HG02571 (cell line): ENCODE measurements around the gene FRMD4A.

ENCODE experiments used
- ATAC-seq: cut with Tn5 transposase; IDR thresholded peaks from one replicate; pipeline ENCODE4 v1.9.1; 2021; ENCODE audit warnings: mild to moderate bottlenecking, moderate library complexity; ENCODE audit not compliant: unreplicated experiment

FRMD4A gene

DNA sequence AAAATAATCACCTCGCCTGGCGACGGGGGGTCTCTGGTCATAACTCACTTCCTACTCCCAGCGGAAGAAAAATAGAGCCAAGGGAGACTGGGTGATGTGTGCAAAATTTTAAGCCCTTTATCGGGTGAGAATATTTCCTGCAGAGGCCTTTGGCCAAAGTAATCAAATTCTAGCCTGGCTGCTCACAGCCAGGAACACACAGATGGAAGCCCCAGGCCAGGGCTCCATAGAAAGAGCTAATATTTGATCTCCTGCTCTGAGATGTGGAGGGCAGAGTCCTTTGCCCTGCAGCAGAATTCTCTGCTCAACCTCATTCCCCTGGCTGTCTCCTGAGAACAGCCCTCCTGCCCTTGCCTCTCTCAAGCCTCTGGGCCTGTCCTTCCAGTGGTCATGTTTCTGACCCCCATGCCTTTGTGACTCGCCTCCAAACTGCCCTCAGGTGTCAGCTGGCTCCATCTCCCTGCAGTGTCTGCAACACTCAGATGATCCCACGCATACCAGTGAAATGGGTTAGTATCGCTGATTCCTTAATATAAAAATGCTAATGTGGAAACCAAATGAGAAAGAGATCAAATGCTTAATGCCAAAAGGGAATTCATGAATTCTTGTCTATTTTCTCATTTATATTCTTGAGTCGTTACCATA, 34.5 kb downstream of the FRMD4A start:
- ATAC-seq: no peak

DNA sequence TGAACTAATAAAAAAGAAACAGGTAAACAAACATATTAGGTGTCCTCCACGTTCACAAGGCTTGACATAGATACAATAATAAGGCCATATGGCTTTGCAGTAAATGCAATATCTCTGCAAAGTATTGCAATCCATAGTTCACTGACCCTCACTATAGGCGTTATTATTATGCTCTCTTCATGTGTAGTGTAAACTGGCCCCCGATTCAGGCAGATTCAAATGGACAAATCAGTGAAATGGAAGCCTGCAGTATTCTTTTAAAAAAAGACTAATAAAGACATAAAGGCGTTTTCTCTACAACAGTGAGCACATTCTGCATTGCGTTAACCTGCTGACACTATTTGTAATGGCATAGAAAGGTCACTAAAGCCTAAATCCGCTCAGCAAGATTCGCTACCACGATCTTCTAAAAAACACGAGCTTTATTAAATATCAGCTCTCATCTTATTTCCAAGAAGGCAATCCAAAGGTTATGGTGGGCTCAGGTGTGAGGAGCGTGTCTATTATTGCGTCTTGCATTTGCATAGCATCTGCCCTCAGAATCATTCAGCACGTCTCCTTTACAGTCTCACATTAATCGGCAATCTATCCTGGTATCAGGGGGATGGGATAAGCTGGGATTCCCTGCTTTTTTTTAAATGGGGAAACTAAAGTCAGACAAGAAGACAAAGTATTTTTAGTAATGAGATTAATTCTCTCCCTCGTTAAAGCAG, 36.2 kb downstream of the FRMD4A start:
- ATAC-seq: no peak

DNA sequence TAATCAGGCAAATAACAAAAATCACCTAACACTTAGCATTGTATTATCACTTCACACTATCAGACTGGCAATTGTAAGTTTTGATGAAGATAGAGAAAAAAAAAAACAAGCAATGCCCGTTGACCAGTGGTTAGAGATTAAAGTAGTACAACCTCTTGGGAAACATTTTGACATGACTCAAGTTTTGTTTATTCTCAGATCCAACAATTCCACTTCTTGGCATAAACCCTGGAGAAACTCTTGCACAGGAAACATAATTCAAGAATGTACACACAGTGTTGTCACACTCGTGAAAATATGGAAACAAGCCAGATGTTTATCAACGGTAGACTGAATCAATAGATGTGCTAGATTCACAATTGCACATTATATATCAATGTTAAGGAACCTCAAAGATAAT, 37.2 kb downstream of the FRMD4A start:
- ATAC-seq: no peak

DNA sequence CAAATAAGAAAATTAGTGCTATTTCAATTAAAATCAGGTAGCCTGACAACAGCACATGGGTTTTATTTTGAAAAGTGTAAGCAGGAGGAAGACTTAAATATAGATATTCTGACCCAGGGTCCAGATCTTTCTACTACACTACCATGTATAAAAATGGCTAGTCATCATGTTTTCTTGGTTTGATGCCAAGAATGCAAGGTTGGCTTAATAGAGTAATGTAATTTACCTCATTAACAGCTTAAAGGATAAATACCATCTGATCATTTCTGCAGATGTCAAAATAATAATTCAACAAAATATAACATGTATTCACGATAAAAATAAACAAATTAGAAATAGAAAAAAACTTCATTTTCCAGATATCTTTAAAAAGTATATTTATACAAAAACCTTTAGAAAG, 39.4 kb downstream of the FRMD4A start:
- ATAC-seq: no peak

DNA sequence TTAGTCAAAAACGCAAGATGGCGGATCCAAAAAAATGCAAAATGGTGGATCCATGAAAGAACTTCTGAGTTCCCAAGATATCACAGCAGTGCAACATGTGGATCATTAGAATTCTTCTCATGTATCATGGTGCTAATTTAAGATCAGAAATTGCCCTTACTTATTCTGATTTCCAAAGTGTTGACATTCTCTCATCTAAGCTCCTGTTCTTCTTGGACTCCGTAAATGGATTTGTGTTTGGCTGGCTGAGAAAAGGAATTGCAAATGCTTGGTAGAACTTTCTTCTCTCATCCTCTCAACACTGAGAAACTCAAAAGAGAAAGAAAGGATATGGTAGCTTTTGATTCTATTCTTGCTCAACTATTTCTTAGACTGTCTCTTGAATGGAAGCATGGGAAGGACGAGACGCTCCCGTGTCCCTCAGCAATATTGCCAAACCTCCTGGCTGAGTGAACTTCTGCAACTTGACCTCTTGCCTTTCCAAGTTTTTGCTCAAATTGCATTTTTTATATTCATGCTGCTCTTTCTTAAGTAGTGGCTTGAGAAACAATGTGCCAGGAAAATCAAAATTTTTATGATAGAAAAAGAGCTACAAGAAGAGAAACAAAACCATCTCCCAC, 44.7 kb downstream of the FRMD4A start:
- no peak for ATAC-seq

DNA sequence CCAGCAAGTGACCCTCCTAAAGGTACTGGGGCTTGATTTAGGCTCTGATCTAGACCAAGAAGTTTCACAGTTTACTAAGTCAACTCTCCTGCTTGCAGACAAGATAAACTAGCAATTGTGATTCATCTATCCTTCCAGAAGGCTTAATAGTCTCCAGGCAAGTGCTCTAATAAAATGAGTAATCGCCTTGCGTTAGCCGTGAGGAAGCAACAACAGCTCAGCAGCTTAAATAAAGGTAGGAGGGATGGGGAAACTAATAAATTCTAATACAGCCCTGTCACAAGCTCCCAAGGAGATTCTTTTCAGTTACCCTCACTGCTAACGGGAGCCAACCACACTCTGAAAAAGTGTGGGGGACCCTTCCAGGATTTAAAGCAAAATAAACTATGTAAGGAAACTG, 48.4 kb downstream of the FRMD4A start:
- no peak for ATAC-seq

DNA sequence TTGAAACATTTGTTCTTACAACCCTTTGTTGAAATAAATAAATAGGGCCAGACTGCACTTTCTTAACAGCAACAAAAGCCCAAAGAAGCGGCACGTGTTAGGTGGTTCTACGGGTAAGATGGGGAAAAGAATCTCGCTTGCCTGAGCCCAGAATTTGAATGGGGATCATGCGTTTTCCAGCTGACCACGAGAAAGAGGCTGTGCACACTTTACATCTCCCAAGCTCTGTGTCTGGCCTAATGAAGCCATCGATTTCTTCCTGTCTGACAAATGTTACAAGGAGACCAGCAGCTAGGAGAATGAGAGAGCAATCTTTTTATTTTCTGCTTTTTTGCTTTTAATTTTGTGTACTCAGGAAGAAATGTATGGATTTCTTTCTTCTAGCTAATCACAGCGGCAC, 52.2 kb downstream of the FRMD4A start:
- ATAC-seq: no peak

DNA sequence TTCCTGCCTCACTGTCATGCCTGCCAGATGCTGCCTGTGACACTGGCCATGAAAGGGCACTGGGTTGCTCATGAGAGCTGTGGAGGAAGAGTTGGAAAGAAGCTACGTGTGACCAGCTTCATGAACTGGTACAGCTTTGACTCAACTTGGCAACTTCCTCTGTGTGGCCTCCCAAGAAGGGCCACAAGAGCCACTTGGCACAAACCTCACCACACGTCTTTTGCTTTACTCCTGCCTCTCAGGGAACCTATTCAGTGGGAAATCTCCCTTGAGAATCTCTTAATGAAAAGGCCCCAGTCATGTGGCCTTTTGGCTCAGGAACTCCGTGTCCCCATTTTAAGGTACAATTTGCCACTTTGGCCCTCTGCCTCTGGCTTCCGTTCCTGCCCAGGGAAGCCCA, 54.5 kb downstream of the FRMD4A start:
- no peak for ATAC-seq

DNA sequence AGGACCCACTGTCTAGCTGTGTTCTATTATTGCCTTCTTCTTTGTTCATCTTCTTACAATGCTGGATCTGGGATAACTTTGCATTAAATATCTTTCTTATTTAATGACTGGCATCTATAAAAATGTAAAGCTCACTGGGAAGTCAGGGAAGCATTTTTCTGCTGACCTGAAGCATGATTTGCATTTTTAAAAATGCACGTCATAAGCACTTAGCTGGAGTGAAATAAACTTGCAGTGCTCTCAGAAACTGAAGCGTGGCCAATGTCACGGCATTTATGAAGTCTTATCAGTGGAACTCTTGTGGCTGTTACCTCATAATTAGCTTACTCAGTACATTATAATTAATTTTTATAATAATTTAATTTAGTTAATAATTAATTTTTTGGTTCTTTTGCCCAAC, 59.1 kb downstream of the FRMD4A start:
- no peak for ATAC-seq

DNA sequence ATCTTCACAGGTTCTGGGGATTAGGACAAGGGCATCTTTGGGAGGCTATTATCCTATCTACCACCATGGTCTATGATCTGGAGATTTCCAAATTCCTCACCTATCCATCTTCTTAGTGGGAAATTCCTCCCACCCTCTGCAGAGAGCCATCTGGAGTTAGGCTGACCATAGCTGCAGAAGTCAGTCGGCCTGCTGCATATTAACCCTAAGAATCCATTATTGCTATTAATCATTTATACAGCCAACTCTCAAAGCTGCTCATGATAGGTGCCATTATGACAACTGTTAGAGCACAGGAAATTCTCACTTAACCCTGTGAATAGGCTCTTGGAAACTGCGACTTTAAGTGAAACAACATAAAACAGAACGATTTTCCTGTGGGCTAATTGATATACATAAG, 60.4 kb downstream of the FRMD4A start:
- ATAC-seq: no peak

DNA sequence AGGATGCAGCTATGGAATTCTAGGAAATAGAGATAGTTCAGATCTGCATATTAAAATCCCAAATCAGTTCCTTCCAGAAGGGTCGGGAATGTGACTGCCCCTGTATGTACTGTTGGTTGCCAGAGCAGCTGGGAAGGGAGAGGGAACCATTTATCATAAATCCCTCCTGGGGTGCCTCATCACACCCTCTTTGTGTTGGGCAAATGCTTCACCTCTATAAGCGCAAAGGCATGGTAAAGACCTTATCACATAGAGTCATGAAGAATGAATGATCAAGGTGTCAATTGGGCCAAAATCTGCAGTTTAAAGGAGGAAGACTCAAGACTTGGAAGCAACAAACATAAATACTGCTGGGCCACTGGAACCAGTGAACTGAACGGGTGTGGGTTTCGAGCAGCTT, 65.0 kb downstream of the FRMD4A start:
- ATAC-seq: no peak

DNA sequence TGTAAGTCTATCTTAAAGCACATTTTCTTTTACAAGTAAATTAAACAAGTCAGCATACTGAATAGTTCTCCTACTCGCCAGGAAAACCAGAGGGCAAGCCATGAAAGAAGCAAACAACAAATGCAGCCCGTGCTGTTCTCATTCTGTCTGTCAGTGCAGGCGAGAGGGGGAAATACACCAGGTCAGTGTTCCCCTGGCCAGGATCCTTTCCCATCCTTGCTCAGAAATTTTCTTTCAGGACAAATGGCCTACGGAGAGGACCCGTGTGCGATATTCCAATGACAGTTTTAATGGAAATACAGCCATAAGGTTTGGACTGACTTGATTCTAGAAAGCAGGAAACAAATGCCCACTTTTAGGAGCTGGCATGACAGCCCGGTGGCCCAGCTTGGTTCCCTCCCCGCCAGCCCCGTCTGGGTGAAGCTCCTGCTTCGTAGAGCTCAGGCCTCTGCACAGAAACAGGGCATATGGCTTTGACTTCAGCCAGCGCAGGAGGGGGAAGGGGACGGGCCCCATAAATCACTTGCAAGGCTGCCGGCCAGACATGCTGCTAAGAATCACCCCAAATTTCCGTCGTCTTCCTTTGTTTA, 67.8 kb downstream of the FRMD4A start:
- ATAC-seq: no peak

DNA sequence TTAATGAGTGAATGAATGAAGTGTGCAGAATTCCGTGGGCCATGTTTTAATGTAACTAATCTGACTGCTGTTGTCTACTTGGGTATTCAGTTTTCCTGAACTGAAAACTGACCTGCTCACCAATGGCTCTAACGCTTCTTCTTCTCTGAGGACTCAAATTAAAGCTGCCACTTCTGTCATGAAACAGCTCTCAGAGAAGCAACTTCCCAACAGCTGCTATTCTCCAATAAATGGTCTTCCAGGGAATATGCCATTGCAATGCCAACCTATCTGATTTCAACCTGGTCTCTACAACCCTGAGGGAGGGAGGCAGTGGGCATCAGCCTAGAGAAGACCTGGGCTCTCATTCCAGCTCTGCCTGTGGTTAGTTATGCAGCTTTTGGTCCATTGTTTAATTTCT, 69.4 kb downstream of the FRMD4A start:
- ATAC-seq: no peak

DNA sequence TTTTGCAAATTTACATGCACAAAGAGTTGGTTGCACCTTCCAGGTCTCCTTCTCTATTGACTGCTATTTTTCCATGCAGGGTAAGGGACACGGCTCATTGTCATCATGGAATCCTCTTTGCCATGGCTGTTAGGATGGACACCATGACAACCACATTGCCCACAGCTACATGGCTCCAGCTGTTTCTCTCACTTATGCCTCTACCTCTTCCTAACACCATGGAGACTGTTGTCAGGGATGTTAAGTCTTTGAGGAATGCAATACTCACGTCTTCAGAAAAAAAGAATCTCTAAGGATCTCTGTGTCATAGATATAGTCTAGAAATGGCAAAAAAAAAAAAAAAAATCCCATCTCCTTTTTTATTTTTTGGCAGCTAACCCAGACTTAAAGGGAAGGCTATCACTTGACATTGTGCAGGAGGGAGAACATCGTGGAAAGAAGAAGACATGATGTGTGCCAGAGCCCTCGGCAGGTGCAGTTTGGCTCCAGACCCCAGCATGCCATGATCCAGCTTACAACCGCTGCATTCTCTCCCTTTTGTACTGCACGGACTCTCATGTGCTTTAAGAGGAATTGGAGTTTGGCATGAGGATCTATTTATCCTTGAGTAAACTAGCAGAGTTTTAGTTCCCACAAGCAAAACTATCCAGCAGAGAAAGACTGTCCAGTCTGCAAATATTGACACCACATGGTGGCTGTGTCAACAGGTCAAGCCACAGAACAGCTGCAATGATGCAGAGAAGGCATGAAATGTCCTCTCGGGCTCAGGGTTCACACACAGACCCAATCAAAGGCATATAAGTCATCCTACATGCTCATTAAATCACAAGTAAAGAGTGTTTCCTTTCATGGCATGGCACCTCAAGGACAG, 70.8 kb downstream of the FRMD4A start:
- no peak for ATAC-seq

DNA sequence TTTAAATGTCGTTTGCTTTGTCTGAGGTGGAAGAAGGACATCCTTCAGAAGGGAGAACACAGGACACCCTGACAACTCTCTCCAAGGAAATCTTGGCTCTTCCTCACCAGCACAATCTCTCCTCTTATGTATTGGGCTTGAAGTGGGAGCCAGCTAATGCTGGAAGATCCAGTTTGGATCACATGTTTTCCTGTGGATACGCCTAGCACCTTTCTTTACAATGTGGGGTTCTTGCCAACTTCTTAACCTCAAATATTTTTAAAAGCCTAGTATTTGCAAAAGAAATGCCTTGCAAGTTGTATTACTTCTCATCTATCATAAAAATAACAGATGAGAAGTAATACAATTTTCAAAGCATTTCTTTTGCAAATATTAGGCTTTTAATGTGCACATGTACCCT, 76.4 kb downstream of the FRMD4A start:
- ATAC-seq: no peak

DNA sequence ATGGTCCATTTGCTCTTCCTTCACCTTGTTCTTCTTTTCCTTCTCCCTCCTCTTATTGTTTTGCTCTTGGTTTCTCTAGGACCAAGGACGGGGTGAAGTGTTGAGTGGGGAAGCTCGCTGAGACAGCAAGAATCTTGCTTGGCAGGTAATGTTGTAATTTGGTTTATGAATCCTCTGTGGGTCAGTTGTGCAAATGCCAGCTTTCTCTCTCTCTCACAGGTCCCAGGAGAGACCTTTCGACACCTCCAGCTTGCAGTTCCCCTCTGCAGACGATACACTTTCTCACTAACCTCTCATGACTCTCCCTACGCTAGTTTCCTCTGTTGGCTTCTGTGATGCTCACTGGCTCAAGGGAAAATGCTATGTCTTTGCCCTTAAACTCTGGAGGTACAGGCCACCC, 77.0 kb downstream of the FRMD4A start:
- ATAC-seq: no peak

DNA sequence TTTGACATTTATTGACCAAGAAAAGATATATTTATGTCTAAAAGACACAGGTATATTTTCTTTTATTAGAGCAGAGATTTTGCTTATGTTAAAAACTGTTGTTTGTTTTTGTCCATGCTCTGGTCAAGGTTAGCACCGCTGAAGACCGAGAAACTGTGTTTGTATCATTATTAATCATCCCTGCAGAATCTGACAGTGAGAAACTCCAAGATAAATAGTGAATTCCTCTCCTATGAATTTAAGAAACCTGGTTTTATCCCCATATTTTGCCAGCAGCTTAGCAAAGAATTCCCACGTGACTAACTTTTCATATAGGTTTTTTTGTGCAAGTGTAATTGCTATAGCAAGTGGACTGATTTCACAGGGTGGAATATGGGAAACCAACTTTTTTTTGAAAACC, 77.6 kb downstream of the FRMD4A start:
- ATAC-seq: no peak

DNA sequence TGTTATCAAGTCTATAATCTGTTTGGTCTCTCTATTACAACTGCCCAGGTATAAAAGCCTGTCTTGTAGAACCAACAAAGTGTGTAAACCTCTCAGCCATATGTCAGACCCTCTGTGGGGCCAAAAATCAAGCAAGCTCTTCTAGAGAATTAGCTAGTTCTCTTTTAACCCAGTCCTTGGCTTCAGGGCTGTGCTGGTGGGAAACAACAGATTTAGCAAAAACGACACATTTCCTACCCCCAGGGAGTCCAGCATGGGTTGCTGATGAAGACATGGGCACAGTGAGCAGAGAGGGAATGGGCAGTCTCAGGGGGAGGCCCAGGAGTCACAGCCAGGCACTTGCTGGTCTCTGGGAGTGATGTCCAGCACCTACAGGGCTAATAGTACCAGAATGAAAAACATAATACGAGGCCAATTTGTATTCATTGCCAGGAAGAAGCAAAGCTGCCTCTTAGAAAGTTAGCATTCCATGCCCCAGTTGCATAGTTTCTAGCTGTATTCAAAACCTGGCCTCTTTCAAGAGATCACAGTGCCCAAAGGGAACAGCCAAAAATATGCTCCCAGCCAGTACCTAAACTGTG, 80.1 kb downstream of the FRMD4A start:
- ATAC-seq: no peak

DNA sequence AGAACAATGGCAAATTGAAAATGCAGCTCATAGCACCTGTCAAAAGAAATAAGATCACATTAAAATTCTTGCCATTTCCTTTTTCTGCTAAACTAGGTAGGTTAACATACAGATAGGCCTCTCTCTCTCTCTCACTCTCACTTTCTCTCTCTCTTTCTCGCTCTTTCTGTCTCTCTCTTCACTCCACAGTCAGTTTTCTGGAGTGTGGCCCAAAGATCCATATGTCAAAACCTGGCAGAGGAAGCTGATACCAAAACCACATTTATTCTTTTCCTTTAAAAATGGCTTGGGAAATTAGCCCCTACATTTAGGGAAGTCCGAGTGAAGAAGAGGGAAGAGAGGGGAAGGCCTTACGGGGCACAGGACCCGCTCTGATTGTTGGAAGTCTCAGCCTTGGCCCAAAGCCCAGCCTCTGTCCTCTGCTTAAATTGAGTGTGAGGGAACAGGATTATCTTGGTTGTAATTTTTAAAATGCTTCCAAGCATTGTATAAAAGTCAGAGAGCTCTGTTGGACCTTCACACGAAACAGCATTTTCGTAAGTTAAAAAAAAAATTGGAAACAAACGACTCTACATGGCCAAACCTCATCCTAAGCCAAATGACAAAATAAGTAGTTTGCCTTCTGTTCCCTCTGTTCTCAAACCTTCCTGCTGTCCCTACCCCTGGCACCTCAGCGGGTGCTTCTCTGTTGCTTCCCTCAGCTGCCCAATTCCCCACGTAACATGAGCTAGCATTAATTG, 83.2 kb downstream of the FRMD4A start:
- ATAC-seq: no peak

DNA sequence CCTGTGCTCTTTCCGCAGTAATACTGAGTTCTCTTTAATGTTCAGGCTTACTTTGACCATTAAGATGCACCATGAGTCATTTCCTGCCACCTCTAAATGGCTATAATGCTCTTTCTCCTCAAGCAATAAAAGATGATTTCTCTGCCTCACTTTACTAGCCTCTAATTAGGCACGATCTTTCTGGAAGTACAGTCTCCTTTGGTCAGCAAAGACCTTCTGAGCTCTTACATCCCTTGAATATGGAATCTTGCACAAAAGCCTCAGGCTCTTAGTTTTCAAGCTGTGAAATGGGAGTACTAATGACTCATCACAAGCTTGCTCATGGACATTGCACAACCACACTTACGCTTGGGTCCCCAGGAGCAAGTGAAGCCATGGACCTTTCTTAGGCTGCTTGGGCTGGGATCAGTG, 85.9 kb downstream of the FRMD4A start:
- no peak for ATAC-seq
